GM12873 (cell line): ENCODE results near the gene BCAS1.

Experiments
- TF ChIP-seq, protein P1 (sequence below): IDR thresholded peaks from 2 replicates; pipeline ENCODE4 v1.5.1; 2012; ENCODE audit warnings: low read depth, mild to moderate bottlenecking, moderate library complexity, low read length, control low read depth; ENCODE audit not compliant: insufficient read depth; ENCODE audit errors: missing control alignments

Gene BCAS1

DNA sequence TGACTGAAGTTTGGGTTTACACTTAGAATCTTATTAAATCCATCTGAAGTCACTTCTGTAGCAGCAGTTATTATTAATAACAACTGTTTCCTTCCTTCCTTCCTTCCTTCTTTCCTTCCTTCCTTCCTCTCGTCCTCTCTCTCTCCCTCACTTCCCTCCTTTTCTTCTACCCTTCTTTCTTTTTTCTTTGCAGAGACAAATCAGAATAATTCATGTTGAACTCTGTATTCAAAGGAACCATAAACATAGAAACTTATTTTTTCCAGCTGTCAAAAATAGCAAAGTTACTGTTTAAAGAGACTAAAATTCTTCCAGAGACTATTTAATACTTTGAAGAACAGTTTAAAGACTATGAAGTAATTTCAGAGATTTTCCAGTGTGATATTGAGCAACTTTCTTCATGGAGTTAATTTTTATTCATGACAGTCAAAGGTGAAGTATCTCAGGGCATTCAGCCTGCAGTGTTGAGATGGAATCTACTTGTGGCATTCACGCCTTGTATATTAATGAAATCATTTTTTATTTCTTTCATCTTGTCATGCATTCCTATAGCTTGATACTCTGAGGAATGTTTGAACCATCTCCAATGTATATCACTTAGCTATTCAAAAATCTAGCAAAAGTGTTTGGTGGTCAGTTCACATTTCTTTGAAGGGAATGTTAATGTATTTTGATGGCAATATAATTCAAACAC lies 109.7 kb downstream of the BCAS1 start:
- TF ChIP-seq, protein P1, sequence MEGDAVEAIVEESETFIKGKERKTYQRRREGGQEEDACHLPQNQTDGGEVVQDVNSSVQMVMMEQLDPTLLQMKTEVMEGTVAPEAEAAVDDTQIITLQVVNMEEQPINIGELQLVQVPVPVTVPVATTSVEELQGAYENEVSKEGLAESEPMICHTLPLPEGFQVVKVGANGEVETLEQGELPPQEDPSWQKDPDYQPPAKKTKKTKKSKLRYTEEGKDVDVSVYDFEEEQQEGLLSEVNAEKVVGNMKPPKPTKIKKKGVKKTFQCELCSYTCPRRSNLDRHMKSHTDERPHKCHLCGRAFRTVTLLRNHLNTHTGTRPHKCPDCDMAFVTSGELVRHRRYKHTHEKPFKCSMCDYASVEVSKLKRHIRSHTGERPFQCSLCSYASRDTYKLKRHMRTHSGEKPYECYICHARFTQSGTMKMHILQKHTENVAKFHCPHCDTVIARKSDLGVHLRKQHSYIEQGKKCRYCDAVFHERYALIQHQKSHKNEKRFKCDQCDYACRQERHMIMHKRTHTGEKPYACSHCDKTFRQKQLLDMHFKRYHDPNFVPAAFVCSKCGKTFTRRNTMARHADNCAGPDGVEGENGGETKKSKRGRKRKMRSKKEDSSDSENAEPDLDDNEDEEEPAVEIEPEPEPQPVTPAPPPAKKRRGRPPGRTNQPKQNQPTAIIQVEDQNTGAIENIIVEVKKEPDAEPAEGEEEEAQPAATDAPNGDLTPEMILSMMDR: no peak

DNA sequence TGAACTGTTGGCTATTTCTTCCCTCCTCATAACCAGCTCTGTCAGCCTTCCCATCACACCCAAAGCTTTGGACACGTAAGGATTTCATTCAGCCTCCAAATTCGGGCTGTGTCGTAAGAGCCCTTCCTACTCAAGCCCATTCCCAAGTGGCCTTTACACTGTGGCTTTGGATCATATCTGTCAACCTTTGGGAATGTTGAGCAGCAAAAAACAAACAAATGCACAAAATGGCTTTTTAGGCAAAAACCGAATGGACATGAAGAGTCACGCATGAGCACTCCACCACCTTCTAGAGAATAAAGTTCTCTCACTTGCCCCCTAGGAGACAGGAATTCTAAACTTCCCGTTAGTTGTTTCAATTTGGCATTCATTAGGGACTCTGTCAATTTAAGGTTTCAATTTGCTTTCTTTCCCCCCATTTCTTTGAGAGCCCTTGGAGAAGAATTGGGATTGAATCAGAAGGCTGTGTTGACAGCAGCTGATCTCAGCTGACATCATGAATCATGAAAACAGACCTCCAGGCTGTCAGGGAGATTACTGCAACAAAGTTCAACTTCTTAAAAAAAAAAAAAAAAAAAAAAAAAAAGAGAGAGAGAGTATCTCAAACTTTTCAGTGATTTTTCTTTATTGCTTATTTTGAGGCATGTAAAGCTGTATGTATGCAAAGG lies 110.3 kb downstream of the BCAS1 start:
- TF ChIP-seq, protein P1: no peak

GRCh38 chr20:53958260-53958659 lies 112.1 kb downstream of the BCAS1 start:
- TF ChIP-seq, protein P1: no peak

- TF ChIP-seq, protein P1: peak; percentile 20
These were observed 112.8 kb downstream of the BCAS1 start for GRCh38 chr20:53957451-53958172.

- TF ChIP-seq, protein P1: no peak
These were observed 114.2 kb downstream of the BCAS1 start for GRCh38 chr20:53956013-53956715.

DNA sequence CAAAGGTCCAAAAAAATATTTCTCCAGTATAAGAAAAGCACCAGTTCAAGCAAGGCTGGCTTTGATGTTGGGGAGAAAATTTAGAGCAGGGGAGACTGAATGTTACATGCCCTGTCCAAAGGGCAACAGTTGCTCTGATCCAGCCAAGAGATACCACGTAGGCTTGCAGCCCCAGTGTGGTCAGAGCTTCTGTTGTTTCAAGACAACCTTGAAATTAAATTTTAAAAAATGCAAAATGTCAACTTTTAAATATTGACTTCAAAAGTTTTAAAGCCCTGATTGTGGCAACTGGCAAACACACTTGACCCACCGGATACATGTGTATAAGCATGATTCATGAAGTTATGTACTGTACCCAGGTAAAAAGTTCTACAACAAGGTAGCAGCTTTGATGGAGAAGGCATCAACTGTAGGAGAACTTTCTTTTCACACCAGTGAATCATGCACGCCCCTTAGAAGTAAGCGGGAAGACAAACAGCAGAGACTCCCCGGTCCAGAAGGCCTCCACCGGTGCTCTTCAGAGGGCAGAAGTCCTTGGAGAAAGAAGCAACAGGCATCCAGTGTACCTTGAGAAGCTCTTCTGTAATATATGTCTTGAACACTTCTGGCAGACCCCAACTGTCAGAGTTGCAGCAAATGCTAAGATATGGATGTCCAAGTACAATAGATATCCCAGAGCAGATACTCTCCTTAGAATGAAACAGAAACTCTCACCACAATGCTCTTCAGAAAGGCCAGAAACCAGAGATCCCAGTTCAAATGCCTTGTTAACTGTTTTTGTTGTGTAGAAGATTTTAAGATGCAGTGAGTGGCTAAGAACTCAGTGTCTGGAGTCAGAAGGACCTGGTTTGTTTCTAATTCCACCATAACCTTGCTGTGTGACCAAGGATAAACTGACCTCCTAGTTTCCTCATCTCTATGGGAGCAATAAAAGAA lies 115.4 kb downstream of the BCAS1 start:
- TF ChIP-seq, protein P1: no peak
